GM15510 (cell line): ENCODE results near the gene BRAP.

Experiments
- POLR2A ChIP-seq: IDR thresholded peaks from 3 replicates; pipeline ENCODE4 v1.6.1; 2011; ENCODE audit warnings: borderline replicate concordance; ENCODE audit not compliant: insufficient read length; ENCODE audit errors: extremely low read depth

BRAP gene

GRCh38 chr12:111686574-111687105 lies 884 bp upstream of the BRAP start:
- TF ChIP-seq POLR2A, result no peak

GRCh38 chr12:111685322-111685810 lies 390 bp downstream of the BRAP start:
- no peak for TF ChIP-seq POLR2A

GRCh38 chr12:111677186-111677585 lies 8.6 kb downstream of the BRAP start:
- TF ChIP-seq POLR2A, result no peak

- TF ChIP-seq POLR2A, result no peak
Observed at GRCh38 chr12:111673503-111673902, 12.3 kb downstream of the BRAP start.

GRCh38 chr12:111672822-111673381 lies 12.9 kb downstream of the BRAP start:
- no peak for TF ChIP-seq POLR2A

GRCh38 chr12:111664961-111665865 lies 20.5 kb downstream of the BRAP start:
- no peak for TF ChIP-seq POLR2A

GRCh38 chr12:111664499-111664898 lies 21.3 kb downstream of the BRAP start:
- TF ChIP-seq POLR2A, result no peak

- TF ChIP-seq POLR2A, result no peak
Observed at GRCh38 chr12:111656016-111656415, 29.7 kb downstream of the BRAP start.

- TF ChIP-seq POLR2A, result no peak
Observed at GRCh38 chr12:111655356-111655755, 30.4 kb downstream of the BRAP start.

GRCh38 chr12:111653596-111653995 lies 32.2 kb downstream of the BRAP start:
- no peak for TF ChIP-seq POLR2A

GRCh38 chr12:111650912-111651311 lies 34.8 kb downstream of the BRAP start:
- TF ChIP-seq POLR2A, result no peak

GRCh38 chr12:111645433-111645832 lies 40.3 kb downstream of the BRAP start:
- TF ChIP-seq POLR2A, result no peak

- TF ChIP-seq POLR2A, result no peak
Observed at GRCh38 chr12:111643427-111643826, 42.3 kb downstream of the BRAP start.

- TF ChIP-seq POLR2A, result no peak
Observed at GRCh38 chr12:111642681-111643426, 42.9 kb downstream of the BRAP start.

- no peak for TF ChIP-seq POLR2A
Observed at GRCh38 chr12:111640506-111640905, 45.2 kb downstream of the BRAP start.

GRCh38 chr12:111638556-111638955 lies 47.2 kb downstream of the BRAP start:
- TF ChIP-seq POLR2A, result no peak
